GM21360 (cell line): Measurements from ENCODE around the gene PLCL2.

Experiments used
- ATAC-seq: cut with Tn5 transposase; IDR thresholded peaks from one replicate; pipeline ENCODE4 v1.9.1; 2021; ENCODE audit warnings: mild to moderate bottlenecking, moderate library complexity; ENCODE audit not compliant: unreplicated experiment

PLCL2 gene

GRCh38 chr3:17038900-17039553, 154.3 kb downstream of the PLCL2 start:
- no peak for ATAC-seq

GRCh38 chr3:17039594-17039993, 154.8 kb downstream of the PLCL2 start:
- ATAC-seq = no peak

- ATAC-seq = no peak
These were observed 155.7 kb downstream of the PLCL2 start for GRCh38 chr3:17040322-17040989.

GRCh38 chr3:17040990-17041377, 156.2 kb downstream of the PLCL2 start:
- ATAC-seq = no peak

GRCh38 chr3:17044855-17045254, 160.1 kb downstream of the PLCL2 start:
- ATAC-seq = peak; percentile 83

- no peak for ATAC-seq
These were observed 160.9 kb downstream of the PLCL2 start for GRCh38 chr3:17045705-17046104.

GRCh38 chr3:17046623-17047022, 161.9 kb downstream of the PLCL2 start:
- no peak for ATAC-seq

GRCh38 chr3:17047162-17047561, 162.4 kb downstream of the PLCL2 start:
- no peak for ATAC-seq

- ATAC-seq = no peak
These were observed 163.1 kb downstream of the PLCL2 start for GRCh38 chr3:17047894-17048293.

GRCh38 chr3:17050071-17050470, 165.3 kb downstream of the PLCL2 start:
- no peak for ATAC-seq

- no peak for ATAC-seq
These were observed 165.8 kb downstream of the PLCL2 start for GRCh38 chr3:17050506-17050905.

- peak; percentile 62 for ATAC-seq
These were observed 167.6 kb downstream of the PLCL2 start for GRCh38 chr3:17052363-17052762.

GRCh38 chr3:17054301-17054981, 169.7 kb downstream of the PLCL2 start:
- ATAC-seq = no peak

GRCh38 chr3:17054982-17055343, 170.2 kb downstream of the PLCL2 start:
- no peak for ATAC-seq

- ATAC-seq = peak; percentile 66
These were observed 170.9 kb downstream of the PLCL2 start for GRCh38 chr3:17055374-17056276.

GRCh38 chr3:17057321-17057720, 172.6 kb downstream of the PLCL2 start:
- ATAC-seq = no peak

- no peak for ATAC-seq
These were observed 175.3 kb downstream of the PLCL2 start for GRCh38 chr3:17059989-17060550.

GRCh38 chr3:17061005-17061404, 176.2 kb downstream of the PLCL2 start:
- ATAC-seq = no peak

GRCh38 chr3:17062736-17063135, 178.0 kb downstream of the PLCL2 start:
- ATAC-seq = no peak

- no peak for ATAC-seq
These were observed 178.8 kb downstream of the PLCL2 start for GRCh38 chr3:17063596-17063995.

- ATAC-seq = no peak
These were observed 180.6 kb downstream of the PLCL2 start for GRCh38 chr3:17065315-17065714.
